ENCODE measurements around the gene BRD3OS. TPM values are rescaled to one million over a fixed set of nuclear protein-coding genes. Genes with fewer than 3 reads are reported as not detected.

BRD3OS gene
- total RNA-seq, 2 experiments from 2014 or later, result 15.1 to 18.0 TPM

GRCh38 chr9:133990366-133991213 lies 34.7 kb upstream of the BRD3OS start:
- H3K9me3 Mint-ChIP-seq (ENCODE audit: low read depth), result no peaks in the 10 kb centered on the region
- CTCF ChIA-PET, result no interaction called here
- H3K36me3 Mint-ChIP-seq (ENCODE audit: low read depth), result no peaks in the 10 kb centered on the region
- H3K27me3 Mint-ChIP-seq, result peaks cover 3% of the 10 kb centered on the region
- ATAC-seq (no peak), DNase-seq (peak; percentile 15)
- H3K27ac Mint-ChIP-seq, result no peak overlapping the region
- peaks cover 2% of the 10 kb centered on the region for H3K4me1 Mint-ChIP-seq
- H3K4me3 Mint-ChIP-seq, result peak overlapping the region; percentile 58
- intact Hi-C loops (cut with DNase I, micrococcal nuclease), result loop anchor here in 1 of 2 experiments (5.0 to 10.0 kb wide), 3 partner anchors 383 to 616 kb away; partner anchors contain the start of genes FAM163B, STKLD1 and SURF4
- POLR2A ChIA-PET, result no interaction called here

DNA sequence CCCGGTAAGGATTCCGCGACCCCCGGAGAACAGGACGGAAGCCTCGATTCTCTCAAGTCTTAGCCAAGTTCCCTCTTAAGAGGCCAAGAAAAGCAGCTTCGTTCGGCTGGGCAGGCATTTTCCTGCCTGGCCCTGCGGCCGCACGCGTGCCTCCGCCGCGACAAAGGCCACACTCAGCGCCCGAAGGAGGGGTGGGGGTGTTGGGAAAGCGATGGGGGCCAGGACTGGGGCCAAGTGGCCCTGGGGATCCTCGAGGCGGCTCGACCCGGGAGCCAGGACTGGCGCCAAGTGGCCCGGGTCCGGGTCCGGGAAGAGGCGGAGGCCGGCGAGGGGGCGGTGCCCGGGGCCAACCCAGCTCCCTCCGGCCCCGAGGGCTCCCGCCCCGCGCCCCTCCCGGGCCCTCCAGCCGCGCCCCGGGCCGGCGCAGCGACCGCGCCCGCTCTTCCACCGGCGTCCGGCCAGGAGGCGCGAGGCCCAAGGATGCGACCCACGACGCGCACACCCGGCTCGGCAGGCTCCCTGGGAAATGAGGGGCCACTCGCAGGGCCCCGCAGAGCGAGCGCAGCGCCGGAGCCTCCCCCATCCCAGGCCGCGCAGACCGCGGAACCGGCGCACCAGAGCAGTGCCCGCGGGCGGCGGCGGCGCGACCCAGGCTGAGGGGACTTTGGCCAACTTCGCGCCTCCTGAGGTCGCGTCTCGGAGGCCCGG lies 33.9 kb upstream of the BRD3OS start:
- H3K27ac Mint-ChIP-seq, result no peak overlapping the region
- H3K4me3 Mint-ChIP-seq, result peak overlapping the region; percentile 58
- peaks cover 2% of the 10 kb centered on the region for H3K4me1 Mint-ChIP-seq
- H3K9me3 Mint-ChIP-seq (ENCODE audit: low read depth), result no peaks in the 10 kb centered on the region
- H3K36me3 Mint-ChIP-seq (ENCODE audit: low read depth), result no peaks in the 10 kb centered on the region
- intact Hi-C loops (cut with DNase I, micrococcal nuclease), result loop anchor here in 1 of 2 experiments (5.0 to 10.0 kb wide), 3 partner anchors 384 to 617 kb away; partner anchors contain the start of genes FAM163B, STKLD1 and SURF4
- ChIA-PET CTCF (no interaction called here), POLR2A (no interaction called here)
- ATAC-seq (no peak), DNase-seq (no peak)
- peaks cover 3% of the 10 kb centered on the region for H3K27me3 Mint-ChIP-seq

GRCh38 chr9:133991964-133992779 lies 33.1 kb upstream of the BRD3OS start, which contains the start of gene VAV2:
VAV2 (minus strand) TSS chr9:133992324; CDS start chr9:133992278, 46 bp downstream.
- no peaks in the 10 kb centered on the region for H3K9me3 Mint-ChIP-seq (ENCODE audit: low read depth)
- no peaks in the 10 kb centered on the region for H3K36me3 Mint-ChIP-seq (ENCODE audit: low read depth)
- H3K4me1 Mint-ChIP-seq, result peaks cover 2% of the 10 kb centered on the region
- intact Hi-C loops (cut with DNase I, micrococcal nuclease), result loop anchor here (1.0 to 10.0 kb wide), 9 partner anchors 33 to 617 kb away; partner anchors contain the start of genes BRD3 (in 2 of the 2), BRD3OS (in 1 of the 2), FAM163B (in 1 of the 2) and RNU6ATAC (in 1 of the 2)
- H3K27me3 Mint-ChIP-seq, result peaks cover 3% of the 10 kb centered on the region
- H3K4me3 Mint-ChIP-seq, result peak within 1 kb of the TSS; percentile 61
- ChIA-PET POLR2A (no interaction called here), CTCF (interaction anchor here (1.5 to 3.3 kb wide), 3 partner anchors 30 to 209 kb away, joined by 5 to 54 read pairs (median 29); no protein-coding TSS in a partner anchor)
- ATAC-seq, result peak; percentile 40
- H3K27ac Mint-ChIP-seq, result no peak within 1 kb of the TSS
- DNase-seq, result peak; percentile 63

DNA sequence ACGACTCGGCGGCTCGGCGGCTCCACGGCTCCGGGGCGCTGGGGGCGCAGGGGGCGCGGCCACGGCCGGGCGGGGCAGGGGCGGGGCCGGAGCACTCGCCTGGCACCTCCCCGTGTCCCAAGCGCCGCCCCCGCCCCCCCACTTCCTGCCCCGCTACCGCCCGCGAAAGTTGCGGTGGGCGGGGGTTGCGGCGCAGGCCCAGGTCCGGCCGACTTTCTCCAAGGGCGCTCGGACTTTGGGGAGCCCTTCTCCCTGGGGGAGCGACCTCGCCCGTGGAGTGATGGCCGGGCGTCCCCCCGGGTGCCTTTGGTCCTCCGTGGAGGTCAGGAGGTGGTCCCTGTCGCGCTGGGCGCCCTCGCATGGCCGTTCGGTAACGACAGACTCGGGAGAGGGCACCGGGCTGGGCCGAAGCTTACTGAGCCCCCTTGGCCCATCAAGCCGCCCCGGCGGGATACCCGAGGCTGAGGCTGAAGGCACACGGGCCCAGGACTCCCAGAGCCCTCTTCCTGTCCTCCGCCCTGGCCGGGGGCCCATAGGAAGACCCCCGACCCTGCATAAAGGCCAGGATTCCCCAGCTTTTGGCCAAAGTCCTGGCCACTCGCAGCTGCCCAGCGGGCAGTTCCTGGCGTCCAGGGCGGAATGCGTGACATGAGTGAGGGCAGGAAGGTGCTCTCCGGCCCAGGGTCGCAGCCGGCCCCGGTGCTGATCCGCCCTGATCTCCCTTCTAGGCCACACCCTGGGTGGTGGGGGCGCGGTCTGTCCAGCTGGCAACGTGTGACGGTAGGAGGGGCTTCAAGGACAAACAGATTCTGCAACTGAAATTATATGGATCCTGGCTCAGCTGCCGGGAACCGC lies 32.3 kb upstream of the BRD3OS start:
- peaks cover 3% of the 10 kb centered on the region for H3K27me3 Mint-ChIP-seq
- ChIA-PET POLR2A (no interaction called here), CTCF (interaction anchor here (0.6 to 3.3 kb wide), 14 partner anchors 12 to 1504 kb away, joined by 3 to 54 read pairs (median 4); partner anchors contain the start of gene BRD3OS)
- ATAC-seq (peak; percentile 75), DNase-seq (peak; percentile 88)
- intact Hi-C loops (cut with DNase I, micrococcal nuclease), result loop anchor here (1.0 to 10.0 kb wide), 9 partner anchors 32 to 618 kb away; partner anchors contain the start of genes BRD3 (in 2 of the 2), BRD3OS (in 1 of the 2), FAM163B (in 1 of the 2) and RNU6ATAC (in 1 of the 2)
- H3K4me3 Mint-ChIP-seq, result peak overlapping the region; percentile 61
- no peaks in the 10 kb centered on the region for H3K9me3 Mint-ChIP-seq (ENCODE audit: low read depth)
- H3K4me1 Mint-ChIP-seq, result peaks cover 2% of the 10 kb centered on the region
- H3K27ac Mint-ChIP-seq, result no peak overlapping the region
- H3K36me3 Mint-ChIP-seq (ENCODE audit: low read depth), result no peaks in the 10 kb centered on the region

GRCh38 chr9:133993635-133994253 lies 31.5 kb upstream of the BRD3OS start:
- H3K4me3 Mint-ChIP-seq, result peak overlapping the region; percentile 61
- intact Hi-C loops (cut with DNase I, micrococcal nuclease), result loop anchor here (1.0 to 10.0 kb wide), 8 partner anchors 75 to 619 kb away; partner anchors contain the start of genes BRD3 (in 1 of the 2), FAM163B (in 1 of the 2), STKLD1 (in 1 of the 2) and SURF4 (in 1 of the 2)
- H3K36me3 Mint-ChIP-seq (ENCODE audit: low read depth), result no peaks in the 10 kb centered on the region
- H3K9me3 Mint-ChIP-seq (ENCODE audit: low read depth), result no peaks in the 10 kb centered on the region
- H3K27ac Mint-ChIP-seq, result no peak overlapping the region
- DNase-seq, result no peak
- H3K4me1 Mint-ChIP-seq, result peaks cover 2% of the 10 kb centered on the region
- H3K27me3 Mint-ChIP-seq, result peaks cover 3% of the 10 kb centered on the region
- ChIA-PET CTCF (interaction anchor here (0.6 to 3.3 kb wide), 20 partner anchors 12 to 1505 kb away, joined by 3 to 54 read pairs (median 3); partner anchors contain the start of gene BRD3OS), POLR2A (no interaction called here)
- ATAC-seq, result no peak

DNA sequence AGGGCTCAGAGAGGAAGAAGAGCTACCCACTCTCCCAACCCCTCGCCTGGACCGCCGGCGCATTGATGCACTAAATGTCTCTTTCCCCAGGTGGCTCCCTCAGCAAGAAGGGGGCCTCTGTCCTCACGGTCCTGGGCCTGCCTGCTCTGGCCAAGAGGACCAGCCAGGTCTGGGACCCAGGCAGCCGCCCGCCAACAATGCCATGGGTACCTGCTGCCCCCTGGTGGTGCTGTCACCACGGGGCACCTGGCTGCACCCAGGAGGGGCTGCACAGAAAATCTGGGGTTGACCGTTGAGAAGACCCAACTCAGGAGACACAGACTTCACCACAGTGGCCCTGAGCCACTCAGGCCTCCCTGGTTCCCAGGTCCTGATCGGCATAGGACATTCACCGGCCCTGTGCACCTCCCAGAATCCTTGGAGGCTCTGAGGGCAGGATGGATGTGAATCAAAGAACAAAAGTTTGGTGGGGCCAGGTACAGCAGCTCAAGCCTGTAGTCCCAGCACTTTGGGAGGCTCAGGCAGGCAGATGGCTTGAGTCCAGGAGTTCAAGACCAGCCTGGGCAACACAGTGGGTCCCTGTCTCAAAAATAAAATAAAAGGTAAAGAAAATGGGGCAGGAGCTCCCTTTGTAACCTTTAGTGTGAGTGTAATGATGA lies 30.8 kb upstream of the BRD3OS start:
- Mint-ChIP-seq H3K4me1 (peaks cover 2% of the 10 kb centered on the region), H3K9me3 (ENCODE audit: low read depth) (no peaks in the 10 kb centered on the region), H3K27ac (no peak overlapping the region), H3K4me3 (no peak overlapping the region), H3K27me3 (peaks cover 3% of the 10 kb centered on the region), H3K36me3 (ENCODE audit: low read depth) (no peaks in the 10 kb centered on the region)
- intact Hi-C loops (cut with DNase I, micrococcal nuclease), result loop anchor here (1.0 to 10.0 kb wide), 7 partner anchors 105 to 620 kb away; partner anchors contain the start of genes FAM163B (in 1 of the 2), STKLD1 (in 1 of the 2) and SURF4 (in 1 of the 2)
- POLR2A ChIA-PET, result no interaction called here
- peak; percentile 69 for ATAC-seq
- CTCF ChIA-PET, result interaction anchor here (0.6 to 3.3 kb wide), 21 partner anchors 11 to 1197 kb away, joined by 3 to 54 read pairs (median 3); partner anchors contain the start of gene BRD3OS
- DNase-seq, result peak; percentile 88

- peaks cover 3% of the 10 kb centered on the region for H3K27me3 Mint-ChIP-seq
- ATAC-seq, result no peak
- ChIA-PET CTCF (interaction anchor here (0.6 to 3.3 kb wide), 13 partner anchors 10 to 1196 kb away, joined by 3 to 54 read pairs (median 3); partner anchors contain the start of gene BRD3OS), POLR2A (no interaction called here)
- no peaks in the 10 kb centered on the region for H3K9me3 Mint-ChIP-seq (ENCODE audit: low read depth)
- intact Hi-C loops (cut with DNase I, micrococcal nuclease), result loop anchor here in 1 of 2 experiments (10.0 kb wide), 2 partner anchors 410 to 620 kb away; partner anchors contain the start of genes STKLD1 and SURF4
- H3K27ac Mint-ChIP-seq, result no peak overlapping the region
- H3K36me3 Mint-ChIP-seq (ENCODE audit: low read depth), result no peaks in the 10 kb centered on the region
- no peak overlapping the region for H3K4me3 Mint-ChIP-seq
- peaks cover 2% of the 10 kb centered on the region for H3K4me1 Mint-ChIP-seq
- peak; percentile 43 for DNase-seq
These were observed 30.0 kb upstream of the BRD3OS start for GRCh38 chr9:133995012-133995896.

DNA sequence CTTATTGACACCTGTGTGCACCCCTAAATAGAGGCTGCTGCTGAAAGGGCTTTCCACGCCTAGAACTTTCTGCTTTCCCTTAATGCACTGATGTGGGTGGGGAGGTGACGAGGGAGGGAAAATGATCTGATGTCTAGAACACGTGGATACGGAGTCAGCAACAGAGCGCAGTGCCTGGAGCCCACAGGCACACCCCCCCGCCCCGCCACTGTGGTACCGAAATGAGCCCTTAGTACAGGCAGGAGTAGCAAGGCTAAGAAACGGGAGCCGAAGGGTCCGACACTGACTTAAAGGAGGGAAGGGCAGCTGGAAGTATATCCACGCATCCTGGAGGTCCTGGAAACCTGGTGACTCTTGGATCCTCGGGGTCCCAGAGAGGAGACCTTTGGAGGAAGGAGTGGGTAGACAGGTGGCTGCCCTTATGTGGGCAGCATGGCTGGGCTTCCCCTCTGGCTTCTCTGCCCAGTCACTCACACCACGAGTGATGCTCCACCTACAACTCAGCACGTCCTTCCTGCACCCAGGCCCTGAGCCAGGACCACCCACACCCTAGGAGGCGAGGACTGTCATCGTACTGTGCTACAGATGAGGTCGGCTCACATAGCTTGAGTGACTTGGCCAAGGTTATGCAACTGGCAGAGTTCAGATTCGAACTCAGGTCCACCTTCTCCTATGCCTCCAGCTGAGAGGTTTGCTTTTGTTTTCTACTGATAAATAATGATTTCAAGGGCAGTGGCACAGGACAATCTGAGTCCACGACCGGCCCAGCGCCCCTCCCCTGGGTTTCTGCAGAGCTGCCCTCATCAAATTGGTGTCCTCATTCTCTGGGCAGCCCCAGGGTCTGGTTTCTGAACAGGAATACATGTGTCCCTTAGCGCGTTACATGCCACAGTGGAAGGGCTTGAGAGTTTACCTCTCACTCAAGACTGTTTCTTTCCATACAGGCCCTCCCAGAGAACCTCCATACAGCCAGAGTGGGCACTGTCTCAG lies 28.5 kb upstream of the BRD3OS start:
- no peaks in the 10 kb centered on the region for H3K27me3 Mint-ChIP-seq
- H3K27ac Mint-ChIP-seq, result no peak overlapping the region
- CTCF ChIA-PET, result no interaction called here
- H3K9me3 Mint-ChIP-seq (ENCODE audit: low read depth), result no peaks in the 10 kb centered on the region
- intact Hi-C loops (cut with DNase I, micrococcal nuclease), result loop anchor here in 1 of 2 experiments (10.0 kb wide), 2 partner anchors 412 to 622 kb away; partner anchors contain the start of genes STKLD1 and SURF4
- no peaks in the 10 kb centered on the region for H3K36me3 Mint-ChIP-seq (ENCODE audit: low read depth)
- POLR2A ChIA-PET, result no interaction called here
- DNase-seq (no peak), ATAC-seq (no peak)
- peaks cover 2% of the 10 kb centered on the region for H3K4me1 Mint-ChIP-seq
- H3K4me3 Mint-ChIP-seq, result no peak overlapping the region

Data from activated CD4-positive, alpha-beta T cell treated with anti-CD3 and anti-CD28 coated beads for 36 hours (primary cell).